ENCODE measurements around the gene ARVCF.

ARVCF gene

DNA sequence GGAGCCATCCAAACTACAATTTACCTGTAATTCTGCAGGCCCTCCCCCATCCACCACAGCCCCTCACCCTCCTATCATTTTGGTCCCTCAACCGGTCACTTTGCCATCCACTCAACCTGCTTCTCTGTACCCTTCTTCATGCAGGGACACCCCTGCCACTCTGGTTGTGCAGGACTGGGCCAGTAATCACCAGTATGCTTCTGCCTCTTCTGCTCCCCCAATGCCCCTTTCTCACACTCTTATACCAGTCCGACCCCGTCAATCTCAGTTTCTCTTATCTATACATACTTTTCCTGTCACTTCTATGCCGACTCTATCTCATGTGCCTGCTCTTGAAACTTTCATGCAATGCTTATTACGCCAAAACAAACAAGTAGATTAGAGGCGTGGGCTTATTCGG lies 80.1 kb downstream of the ARVCF start:
- no peak for TF ChIP-seq SIN3A (IDR thresholded peaks at IDR 0.05; ENCODE audit: borderline replicate concordance, insufficient read depth, low read length)
- no peak for TF ChIP-seq TAF1 (IDR thresholded peaks at IDR 0.05; ENCODE audit: borderline replicate concordance, insufficient read depth, low read length)
- TF ChIP-seq REST (IDR thresholded peaks at IDR 0.05; ENCODE audit: insufficient read depth in 1 of 2, low read depth in 2 of 2, low read length in 2 of 2), result no peak
- TF ChIP-seq FOXP2 (optimal IDR thresholded peaks at IDR 0.05; ENCODE audit: borderline replicate concordance, extremely low read depth, extremely low read length, insufficient read depth), result no peak
- no peak for TF ChIP-seq POLR2AphosphoS5 (IDR thresholded peaks at IDR 0.05; ENCODE audit: low read depth, low read length)

- TF ChIP-seq SIN3A (IDR thresholded peaks at IDR 0.05; ENCODE audit: borderline replicate concordance, insufficient read depth, low read length) (no peak), TAF1 (IDR thresholded peaks at IDR 0.05; ENCODE audit: borderline replicate concordance, insufficient read depth, low read length) (no peak), FOXP2 (optimal IDR thresholded peaks at IDR 0.05; ENCODE audit: borderline replicate concordance, extremely low read depth, extremely low read length, insufficient read depth) (no peak), REST (IDR thresholded peaks at IDR 0.05; ENCODE audit: insufficient read depth in 1 of 2, low read depth in 2 of 2, low read length in 2 of 2) (no peak), POLR2AphosphoS5 (IDR thresholded peaks at IDR 0.05; ENCODE audit: low read depth, low read length) (no peak)
These were observed 83.0 kb downstream of the ARVCF start for GRCh38 chr22:19933341-19934241.

GRCh38 chr22:19932367-19933206 lies 84.0 kb downstream of the ARVCF start:
- TF ChIP-seq REST (IDR thresholded peaks at IDR 0.05; ENCODE audit: insufficient read depth in 1 of 2, low read depth in 2 of 2, low read length in 2 of 2) (no peak), FOXP2 (optimal IDR thresholded peaks at IDR 0.05; ENCODE audit: borderline replicate concordance, extremely low read depth, extremely low read length, insufficient read depth) (no peak), SIN3A (IDR thresholded peaks at IDR 0.05; ENCODE audit: borderline replicate concordance, insufficient read depth, low read length) (no peak)

DNA sequence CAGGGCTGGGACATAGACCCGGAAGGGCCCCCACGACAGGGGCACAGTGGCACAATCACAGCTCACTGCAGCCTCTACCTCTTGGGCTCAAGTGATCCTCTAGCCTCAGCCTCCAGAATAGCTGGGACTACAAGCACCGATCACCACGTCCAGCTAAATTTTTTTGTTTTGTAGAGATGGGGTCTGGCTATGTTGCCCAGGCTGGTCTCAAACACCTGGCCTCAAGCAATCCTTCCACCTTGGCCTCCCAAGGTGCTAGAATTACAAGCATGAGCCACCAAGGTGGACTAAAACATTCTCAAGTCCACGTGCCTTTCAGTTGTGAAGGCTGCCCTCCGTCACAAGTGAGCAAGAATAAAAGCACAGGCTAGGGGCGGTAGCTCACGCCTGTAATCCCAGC lies 85.1 kb downstream of the ARVCF start:
- TF ChIP-seq SIN3A (IDR thresholded peaks at IDR 0.05; ENCODE audit: borderline replicate concordance, insufficient read depth, low read length) (no peak), REST (IDR thresholded peaks at IDR 0.05; ENCODE audit: insufficient read depth in 1 of 2, low read depth in 2 of 2, low read length in 2 of 2) (no peak), FOXP2 (optimal IDR thresholded peaks at IDR 0.05; ENCODE audit: borderline replicate concordance, extremely low read depth, extremely low read length, insufficient read depth) (no peak), POLR2AphosphoS5 (IDR thresholded peaks at IDR 0.05; ENCODE audit: low read depth, low read length) (no peak), TAF1 (IDR thresholded peaks at IDR 0.05; ENCODE audit: borderline replicate concordance, insufficient read depth, low read length) (no peak)

Data from PFSK-1 (cell line).